ENCODE measurements around the gene RNF167. TPM values are rescaled to one million over a fixed set of nuclear protein-coding genes. Genes with fewer than 3 reads are reported as not detected.

RNF167 gene
- total RNA-seq, 1 experiment from 2014 or later = 105 TPM

DNA sequence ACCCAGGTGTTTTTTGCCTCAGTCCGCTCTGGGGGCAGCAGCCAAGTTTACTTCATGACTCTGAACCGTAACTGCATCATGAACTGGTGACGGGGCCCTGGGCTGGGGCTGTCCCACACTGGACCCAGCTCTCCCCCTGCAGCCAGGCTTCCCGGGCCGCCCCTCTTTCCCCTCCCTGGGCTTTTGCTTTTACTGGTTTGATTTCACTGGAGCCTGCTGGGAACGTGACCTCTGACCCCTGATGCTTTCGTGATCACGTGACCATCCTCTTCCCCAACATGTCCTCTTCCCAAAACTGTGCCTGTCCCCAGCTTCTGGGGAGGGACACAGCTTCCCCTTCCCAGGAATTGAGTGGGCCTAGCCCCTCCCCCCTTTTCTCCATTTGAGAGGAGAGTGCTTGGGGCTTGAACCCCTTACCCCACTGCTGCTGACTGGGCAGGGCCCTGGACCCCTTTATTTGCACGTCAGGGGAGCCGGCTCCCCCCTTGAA is 42.8 kb upstream of the RNF167 start:
- no peaks in the 10 kb centered on the region for H3K27me3 ChIP-seq (ENCODE audit: insufficient read depth, low read length)
- DNase-seq (ENCODE audit: low read depth, low spot score) (no peak), ATAC-seq (no peak)
- no TSS peak for BruUV-seq (replicated peaks)
- H3K4me2 ChIP-seq (ENCODE audit: low read length) = no peak overlapping the region
- H3K36me3 ChIP-seq (ENCODE audit: control insufficient read depth in 1 of 2, insufficient read depth in 2 of 2, low read length in 2 of 2) = peaks cover 11 to 30% of the 10 kb centered on the region in 2 experiments; a peak in 3 of 4 replicates
- no peak overlapping the region for H3K9ac ChIP-seq (ENCODE audit: low read length)
- ChIA-PET POLR2A (no interaction called here), RAD21 (ENCODE audit: low non-redundant PET in 1 of 2, low total read pairs in 2 of 2, uncharacterized antibody in 2 of 2, unreplicated experiment in 2 of 2) (no interaction called here), CTCF (no interaction called here)
- H3K4me1 ChIP-seq (ENCODE audit: control insufficient read depth in 1 of 2, insufficient read depth in 2 of 2, low read length in 2 of 2) = no peaks in the 10 kb centered on the region
- intact Hi-C loops (cut with micrococcal nuclease) = no loop called here
- TF ChIP-seq SIN3A (IDR thresholded peaks at IDR 0.05; ENCODE audit: low read depth) (no peak), TCF7L2 (IDR thresholded peaks at IDR 0.05; ENCODE audit: borderline replicate concordance, extremely low read depth, insufficient read depth, insufficient read length) (no peak), SRF (IDR thresholded peaks at IDR 0.05; ENCODE audit: low read depth) (no peak), POLR2AphosphoS5 (IDR thresholded peaks at IDR 0.05; ENCODE audit: low read depth, low read length) (no peak), RAD21 (IDR thresholded peaks at IDR 0.05; ENCODE audit: low read depth) (no peak), EZH2phosphoT487 (IDR thresholded peaks at IDR 0.05; ENCODE audit: borderline replicate concordance) (no peak), ELF1 (IDR thresholded peaks at IDR 0.05; ENCODE audit: borderline replicate concordance, low read depth) (no peak), SP1 (IDR thresholded peaks at IDR 0.05; ENCODE audit: low read depth) (no peak), CBX3 (IDR thresholded peaks at IDR 0.05; ENCODE audit: low read depth) (no peak), CEBPB (IDR thresholded peaks at IDR 0.05; ENCODE audit: low read depth) (no peak), YY1 (IDR thresholded peaks at IDR 0.05; ENCODE audit: extremely low read depth, insufficient replicate concordance, low read depth, low read length) (no peak), FOSL1 (IDR thresholded peaks at IDR 0.05; ENCODE audit: low read depth) (no peak), EZH2 (IDR thresholded peaks at IDR 0.05) (no peak)
- TF ChIP-seq, protein P1, sequence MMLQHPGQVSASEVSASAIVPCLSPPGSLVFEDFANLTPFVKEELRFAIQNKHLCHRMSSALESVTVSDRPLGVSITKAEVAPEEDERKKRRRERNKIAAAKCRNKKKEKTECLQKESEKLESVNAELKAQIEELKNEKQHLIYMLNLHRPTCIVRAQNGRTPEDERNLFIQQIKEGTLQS (IDR thresholded peaks at IDR 0.05) = no peak
- TF ChIP-seq, protein P2, sequence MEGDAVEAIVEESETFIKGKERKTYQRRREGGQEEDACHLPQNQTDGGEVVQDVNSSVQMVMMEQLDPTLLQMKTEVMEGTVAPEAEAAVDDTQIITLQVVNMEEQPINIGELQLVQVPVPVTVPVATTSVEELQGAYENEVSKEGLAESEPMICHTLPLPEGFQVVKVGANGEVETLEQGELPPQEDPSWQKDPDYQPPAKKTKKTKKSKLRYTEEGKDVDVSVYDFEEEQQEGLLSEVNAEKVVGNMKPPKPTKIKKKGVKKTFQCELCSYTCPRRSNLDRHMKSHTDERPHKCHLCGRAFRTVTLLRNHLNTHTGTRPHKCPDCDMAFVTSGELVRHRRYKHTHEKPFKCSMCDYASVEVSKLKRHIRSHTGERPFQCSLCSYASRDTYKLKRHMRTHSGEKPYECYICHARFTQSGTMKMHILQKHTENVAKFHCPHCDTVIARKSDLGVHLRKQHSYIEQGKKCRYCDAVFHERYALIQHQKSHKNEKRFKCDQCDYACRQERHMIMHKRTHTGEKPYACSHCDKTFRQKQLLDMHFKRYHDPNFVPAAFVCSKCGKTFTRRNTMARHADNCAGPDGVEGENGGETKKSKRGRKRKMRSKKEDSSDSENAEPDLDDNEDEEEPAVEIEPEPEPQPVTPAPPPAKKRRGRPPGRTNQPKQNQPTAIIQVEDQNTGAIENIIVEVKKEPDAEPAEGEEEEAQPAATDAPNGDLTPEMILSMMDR (IDR thresholded peaks at IDR 0.05 in 2 of 3, conservative IDR thresholded peaks at IDR 0.05 in 1 of 3; ENCODE audit: borderline replicate concordance in 1 of 3, insufficient read depth in 1 of 3, low read depth in 2 of 3, low read length in 2 of 3) = no peak
- TF ChIP-seq, protein P3, sequence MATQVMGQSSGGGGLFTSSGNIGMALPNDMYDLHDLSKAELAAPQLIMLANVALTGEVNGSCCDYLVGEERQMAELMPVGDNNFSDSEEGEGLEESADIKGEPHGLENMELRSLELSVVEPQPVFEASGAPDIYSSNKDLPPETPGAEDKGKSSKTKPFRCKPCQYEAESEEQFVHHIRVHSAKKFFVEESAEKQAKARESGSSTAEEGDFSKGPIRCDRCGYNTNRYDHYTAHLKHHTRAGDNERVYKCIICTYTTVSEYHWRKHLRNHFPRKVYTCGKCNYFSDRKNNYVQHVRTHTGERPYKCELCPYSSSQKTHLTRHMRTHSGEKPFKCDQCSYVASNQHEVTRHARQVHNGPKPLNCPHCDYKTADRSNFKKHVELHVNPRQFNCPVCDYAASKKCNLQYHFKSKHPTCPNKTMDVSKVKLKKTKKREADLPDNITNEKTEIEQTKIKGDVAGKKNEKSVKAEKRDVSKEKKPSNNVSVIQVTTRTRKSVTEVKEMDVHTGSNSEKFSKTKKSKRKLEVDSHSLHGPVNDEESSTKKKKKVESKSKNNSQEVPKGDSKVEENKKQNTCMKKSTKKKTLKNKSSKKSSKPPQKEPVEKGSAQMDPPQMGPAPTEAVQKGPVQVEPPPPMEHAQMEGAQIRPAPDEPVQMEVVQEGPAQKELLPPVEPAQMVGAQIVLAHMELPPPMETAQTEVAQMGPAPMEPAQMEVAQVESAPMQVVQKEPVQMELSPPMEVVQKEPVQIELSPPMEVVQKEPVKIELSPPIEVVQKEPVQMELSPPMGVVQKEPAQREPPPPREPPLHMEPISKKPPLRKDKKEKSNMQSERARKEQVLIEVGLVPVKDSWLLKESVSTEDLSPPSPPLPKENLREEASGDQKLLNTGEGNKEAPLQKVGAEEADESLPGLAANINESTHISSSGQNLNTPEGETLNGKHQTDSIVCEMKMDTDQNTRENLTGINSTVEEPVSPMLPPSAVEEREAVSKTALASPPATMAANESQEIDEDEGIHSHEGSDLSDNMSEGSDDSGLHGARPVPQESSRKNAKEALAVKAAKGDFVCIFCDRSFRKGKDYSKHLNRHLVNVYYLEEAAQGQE (IDR thresholded peaks at IDR 0.05; ENCODE audit: low read depth) = no peak
- TF ChIP-seq, protein P4, sequence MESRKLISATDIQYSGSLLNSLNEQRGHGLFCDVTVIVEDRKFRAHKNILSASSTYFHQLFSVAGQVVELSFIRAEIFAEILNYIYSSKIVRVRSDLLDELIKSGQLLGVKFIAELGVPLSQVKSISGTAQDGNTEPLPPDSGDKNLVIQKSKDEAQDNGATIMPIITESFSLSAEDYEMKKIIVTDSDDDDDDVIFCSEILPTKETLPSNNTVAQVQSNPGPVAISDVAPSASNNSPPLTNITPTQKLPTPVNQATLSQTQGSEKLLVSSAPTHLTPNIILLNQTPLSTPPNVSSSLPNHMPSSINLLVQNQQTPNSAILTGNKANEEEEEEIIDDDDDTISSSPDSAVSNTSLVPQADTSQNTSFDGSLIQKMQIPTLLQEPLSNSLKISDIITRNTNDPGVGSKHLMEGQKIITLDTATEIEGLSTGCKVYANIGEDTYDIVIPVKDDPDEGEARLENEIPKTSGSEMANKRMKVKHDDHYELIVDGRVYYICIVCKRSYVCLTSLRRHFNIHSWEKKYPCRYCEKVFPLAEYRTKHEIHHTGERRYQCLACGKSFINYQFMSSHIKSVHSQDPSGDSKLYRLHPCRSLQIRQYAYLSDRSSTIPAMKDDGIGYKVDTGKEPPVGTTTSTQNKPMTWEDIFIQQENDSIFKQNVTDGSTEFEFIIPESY (IDR thresholded peaks at IDR 0.05; ENCODE audit: extremely low read depth, insufficient replicate concordance, low read length) = no peak
- TF ChIP-seq, protein P5, sequence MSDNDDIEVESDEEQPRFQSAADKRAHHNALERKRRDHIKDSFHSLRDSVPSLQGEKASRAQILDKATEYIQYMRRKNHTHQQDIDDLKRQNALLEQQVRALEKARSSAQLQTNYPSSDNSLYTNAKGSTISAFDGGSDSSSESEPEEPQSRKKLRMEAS (IDR thresholded peaks at IDR 0.05) = no peak
- H3K9me3 ChIP-seq (ENCODE audit: control insufficient read depth in 1 of 2, insufficient read depth in 1 of 2, low read depth in 1 of 2, low read length in 2 of 2) = no peaks in the 10 kb centered on the region
- H3K9me2 ChIP-seq (ENCODE audit: insufficient read depth) = no peaks in the 10 kb centered on the region
- no peak overlapping the region for H3K27ac ChIP-seq (ENCODE audit: low read depth, low read length)
- no peak overlapping the region for H3K4me3 ChIP-seq (replicated peaks in 1 of 2; ENCODE audit: low read depth in 1 of 2, low read length in 2 of 2)
- no peaks in the 10 kb centered on the region for H4K20me1 ChIP-seq (ENCODE audit: insufficient read depth)
- no peaks in the 10 kb centered on the region for H3K79me2 ChIP-seq (ENCODE audit: insufficient read depth, low read length)
- H2AFZ ChIP-seq (ENCODE audit: low read depth, low read length, poor library complexity, severe bottlenecking) = no peak overlapping the region
